Muscle layer of duodenum (tissue), 2 donors: Measurements from ENCODE around the gene SSH2.

Source experiments
- H3K27ac ChIP-seq: one replicate; pipeline ENCODE4 v1.7.0; 2013; ENCODE audit warnings: mild to moderate bottlenecking, low read length
- H3K27me3 ChIP-seq: one replicate; pipeline ENCODE4 v1.7.0; 2013; ENCODE audit warnings: low read depth, mild to moderate bottlenecking, control low read depth, low read length
- H3K36me3 ChIP-seq, 2 donors: one replicate each; pipeline ENCODE4 v1.7.0; 2013; ENCODE audit warnings: low read length in 2 of 2, control low read depth in 1 of 2, mild to moderate bottlenecking in 1 of 2; ENCODE audit not compliant: insufficient read depth in 2 of 2, control insufficient read depth in 1 of 2
- H3K4me1 ChIP-seq, 2 donors: one replicate each; pipeline ENCODE4 v1.7.0; 2013; ENCODE audit warnings: low read length in 2 of 2, mild to moderate bottlenecking in 2 of 2, control low read depth in 1 of 2, moderate library complexity in 1 of 2; ENCODE audit not compliant: insufficient read depth in 2 of 2, control insufficient read depth in 1 of 2
- H3K4me3 ChIP-seq, 2 donors: one replicate each; pipeline ENCODE4 v1.7.0; 2013; ENCODE audit warnings: low read length in 2 of 2, low read depth in 1 of 2, mild to moderate bottlenecking in 1 of 2
- H3K9me3 ChIP-seq, 2 donors: one replicate each; pipeline ENCODE4 v1.7.0; 2013; ENCODE audit warnings: low read length in 2 of 2, control low read depth in 1 of 2, mild to moderate bottlenecking in 1 of 2; ENCODE audit not compliant: control insufficient read depth in 1 of 2
- donor health status: healthy.

SSH2 gene

GRCh38 chr17:29847527-29848400 is 82.3 kb downstream of the SSH2 start:
- Histone ChIP-seq H3K36me3 (peaks cover 0 to 4% of the 10 kb centered on the region in 2 donors), H3K4me3 (no peak overlapping the region), H3K27ac (no peak overlapping the region), H3K4me1 (peaks cover 0 to 4% of the 10 kb centered on the region in 2 donors), H3K9me3 (no peaks in the 10 kb centered on the region), H3K27me3 (no peaks in the 10 kb centered on the region)

- Histone ChIP-seq H3K36me3 (peaks cover 0 to 4% of the 10 kb centered on the region in 2 donors), H3K27me3 (no peaks in the 10 kb centered on the region), H3K4me1 (peaks cover 0 to 4% of the 10 kb centered on the region in 2 donors), H3K27ac (no peak overlapping the region), H3K4me3 (no peak overlapping the region), H3K9me3 (no peaks in the 10 kb centered on the region)
Observed at GRCh38 chr17:29847118-29847517, 82.9 kb downstream of the SSH2 start.

- Histone ChIP-seq H3K36me3 (peaks cover 0 to 4% of the 10 kb centered on the region in 2 donors), H3K9me3 (no peaks in the 10 kb centered on the region), H3K4me1 (peaks cover 0 to 4% of the 10 kb centered on the region in 2 donors), H3K27me3 (no peaks in the 10 kb centered on the region), H3K4me3 (no peak overlapping the region), H3K27ac (no peak overlapping the region)
Observed at GRCh38 chr17:29846298-29846697, 83.7 kb downstream of the SSH2 start.

DNA sequence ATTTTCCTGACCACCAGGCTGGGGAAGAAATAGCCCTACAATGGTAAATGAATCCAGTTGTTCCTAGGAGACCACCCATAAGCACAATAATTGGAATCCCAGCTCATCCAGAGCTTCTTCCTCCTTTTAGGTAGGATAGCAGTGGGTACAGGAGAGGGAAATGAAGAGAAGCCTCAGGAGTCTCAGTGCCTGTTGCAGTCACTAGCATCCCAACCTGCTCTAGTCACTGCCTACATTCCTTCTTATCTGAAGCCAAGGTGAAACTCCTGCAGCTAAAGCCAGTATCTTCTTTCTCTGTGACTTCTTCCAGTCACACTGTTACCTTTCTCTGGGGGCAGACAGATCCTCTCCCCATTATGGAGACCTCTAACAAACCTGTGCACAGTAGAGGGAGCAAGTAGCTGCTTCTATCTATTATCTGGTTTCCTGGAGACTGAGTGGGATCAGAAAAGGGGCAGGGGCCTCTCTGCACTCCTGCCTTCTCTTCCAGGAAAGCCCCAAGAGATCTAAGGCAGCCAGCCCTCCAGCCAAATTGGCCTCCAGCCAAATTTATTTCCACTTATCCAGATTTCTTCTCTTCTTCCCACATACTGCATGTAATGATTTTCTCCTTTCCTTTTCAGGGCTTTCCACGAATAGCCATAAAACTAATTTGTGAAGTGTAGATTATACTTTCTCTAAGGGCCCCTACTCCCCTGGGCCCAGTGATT is 85.5 kb downstream of the SSH2 start:
- H3K9me3 ChIP-seq: no peaks in the 10 kb centered on the region
- H3K27me3 ChIP-seq: no peaks in the 10 kb centered on the region
- no peak overlapping the region for H3K27ac ChIP-seq
- peaks cover 0 to 4% of the 10 kb centered on the region in 2 donors for H3K4me1 ChIP-seq
- H3K4me3 ChIP-seq: no peak overlapping the region
- peaks cover 0 to 4% of the 10 kb centered on the region in 2 donors for H3K36me3 ChIP-seq

GRCh38 chr17:29840884-29841283 is 89.1 kb downstream of the SSH2 start:
- Histone ChIP-seq H3K36me3 (no peaks in the 10 kb centered on the region), H3K4me3 (no peak overlapping the region), H3K4me1 (no peaks in the 10 kb centered on the region), H3K27me3 (no peaks in the 10 kb centered on the region), H3K27ac (no peak overlapping the region), H3K9me3 (no peaks in the 10 kb centered on the region)

GRCh38 chr17:29839656-29840055 is 90.4 kb downstream of the SSH2 start:
- Histone ChIP-seq H3K9me3 (no peaks in the 10 kb centered on the region), H3K36me3 (no peaks in the 10 kb centered on the region)

GRCh38 chr17:29838961-29839360 is 91.1 kb downstream of the SSH2 start:
- H3K4me3 ChIP-seq: no peak overlapping the region
- no peak overlapping the region for H3K27ac ChIP-seq
- no peaks in the 10 kb centered on the region for H3K27me3 ChIP-seq
- no peaks in the 10 kb centered on the region for H3K9me3 ChIP-seq
- no peaks in the 10 kb centered on the region for H3K4me1 ChIP-seq
- no peaks in the 10 kb centered on the region for H3K36me3 ChIP-seq

More at GRCh38 chr17:29839656-29840055, 90.4 kb downstream of the SSH2 start:
- no peaks in the 10 kb centered on the region for H3K27me3 ChIP-seq
- no peak overlapping the region for H3K4me3 ChIP-seq
- no peaks in the 10 kb centered on the region for H3K4me1 ChIP-seq
- H3K27ac ChIP-seq: no peak overlapping the region

- Histone ChIP-seq H3K36me3 (no peaks in the 10 kb centered on the region), H3K27me3 (no peaks in the 10 kb centered on the region), H3K27ac (no peak overlapping the region), H3K4me3 (no peak overlapping the region), H3K9me3 (no peaks in the 10 kb centered on the region), H3K4me1 (no peaks in the 10 kb centered on the region)
Observed at GRCh38 chr17:29837531-29837930, 92.5 kb downstream of the SSH2 start.

- no peaks in the 10 kb centered on the region for H3K36me3 ChIP-seq
- H3K4me1 ChIP-seq: no peaks in the 10 kb centered on the region
- H3K9me3 ChIP-seq: no peaks in the 10 kb centered on the region
- no peak overlapping the region for H3K4me3 ChIP-seq
- H3K27ac ChIP-seq: no peak overlapping the region
- H3K27me3 ChIP-seq: no peaks in the 10 kb centered on the region
Observed at GRCh38 chr17:29836643-29837042, 93.4 kb downstream of the SSH2 start.

DNA sequence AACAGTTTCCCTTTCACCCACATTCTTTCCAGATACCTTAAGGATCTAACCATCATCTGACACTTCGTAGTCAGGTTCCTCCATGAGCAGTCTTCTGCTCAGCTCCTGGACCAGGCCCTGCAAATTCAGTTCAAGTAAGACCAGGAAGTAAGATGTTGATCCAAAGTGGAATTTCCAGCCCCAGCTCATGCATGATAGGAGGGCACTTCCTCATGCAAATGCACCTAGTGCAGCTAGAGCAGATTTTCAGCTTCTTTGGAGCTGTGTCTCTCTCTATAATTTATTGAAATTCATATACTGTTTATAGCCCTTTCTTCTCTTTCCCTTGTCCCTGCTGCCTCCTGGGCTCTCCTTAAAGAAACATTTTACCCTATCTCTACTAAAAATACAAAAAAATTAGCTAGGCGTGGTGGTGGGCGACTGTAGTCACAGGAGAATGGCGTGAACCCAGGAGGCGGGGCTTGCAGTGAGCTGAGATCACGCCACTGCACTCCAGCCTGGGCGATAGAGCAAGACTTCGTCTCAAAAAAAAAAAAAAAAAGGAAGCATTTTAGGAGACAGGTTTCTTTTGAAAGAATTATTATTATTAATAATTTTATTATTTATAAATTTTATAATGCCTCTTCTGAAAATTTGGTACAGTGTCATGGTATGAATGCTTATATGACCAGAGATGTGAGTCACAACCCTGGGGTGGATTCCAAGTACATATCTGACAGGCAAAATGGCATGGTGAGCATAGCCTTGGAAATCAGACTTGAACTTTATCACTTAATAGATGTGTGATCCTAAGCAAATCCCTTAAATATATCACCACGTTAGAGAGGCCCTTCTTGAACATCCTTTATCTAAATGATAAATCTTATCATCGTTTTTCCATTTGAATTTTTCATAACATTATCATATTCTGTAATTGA is 94.3 kb downstream of the SSH2 start:
- Histone ChIP-seq H3K27me3 (no peaks in the 10 kb centered on the region), H3K4me3 (no peak overlapping the region), H3K9me3 (no peaks in the 10 kb centered on the region), H3K4me1 (no peaks in the 10 kb centered on the region), H3K36me3 (no peaks in the 10 kb centered on the region), H3K27ac (no peak overlapping the region)

- H3K36me3 ChIP-seq: no peaks in the 10 kb centered on the region
- no peak overlapping the region for H3K4me3 ChIP-seq
- no peak overlapping the region for H3K27ac ChIP-seq
- no peaks in the 10 kb centered on the region for H3K9me3 ChIP-seq
- no peaks in the 10 kb centered on the region for H3K27me3 ChIP-seq
- no peaks in the 10 kb centered on the region for H3K4me1 ChIP-seq
Observed at GRCh38 chr17:29833801-29834200, 96.2 kb downstream of the SSH2 start.
